WI38 (cell line): ENCODE data around the gene ACTL6B.

ENCODE experiments used
- H3K4me3 ChIP-seq: 2 replicates; pipeline ENCODE4 v1.5.1; 2011; ENCODE audit warnings: low read depth, mild to moderate bottlenecking, control low read depth, low read length
- CTCF ChIP-seq: IDR thresholded peaks from 2 replicates; pipeline ENCODE4 v1.5.1; 2012; ENCODE audit warnings: low read depth, mild to moderate bottlenecking, control low read depth, low read length

ACTL6B gene

GRCh38 chr7:100682991-100683658 lies 26.9 kb upstream of the ACTL6B start:
- TF ChIP-seq CTCF = no peak
- no peak overlapping the region for H3K4me3 ChIP-seq

- no peak overlapping the region for H3K4me3 ChIP-seq
- no peak for TF ChIP-seq CTCF
Observed at GRCh38 chr7:100682228-100682741, 26.0 kb upstream of the ACTL6B start.

- no peak for TF ChIP-seq CTCF
- H3K4me3 ChIP-seq = no peak overlapping the region
Observed at GRCh38 chr7:100681491-100682227, 25.4 kb upstream of the ACTL6B start.

- no peak for TF ChIP-seq CTCF
- H3K4me3 ChIP-seq = no peak overlapping the region
Observed at GRCh38 chr7:100680576-100681271, 24.5 kb upstream of the ACTL6B start.

- no peak for TF ChIP-seq CTCF
- no peak overlapping the region for H3K4me3 ChIP-seq
Observed at GRCh38 chr7:100679927-100680575, 23.8 kb upstream of the ACTL6B start.

GRCh38 chr7:100679129-100679926 lies 23.1 kb upstream of the ACTL6B start:
- TF ChIP-seq CTCF = no peak
- no peak overlapping the region for H3K4me3 ChIP-seq
